OCI-LY1 (cell line): ENCODE results near the gene PTPDC1.

ENCODE experiments used
- CTCF ChIP-seq: fragments of 200-600 bp; sonication (generic), shearing (Covaris generic); IDR thresholded peaks from 2 replicates; pipeline ENCODE4 v1.5.1; 2017; ENCODE audit warnings: mild to moderate bottlenecking, antibody characterized with exemption, low read length, moderate library complexity, mixed read lengths
- EZH2 ChIP-seq: fragments of 200-600 bp; sonication (generic), shearing (Covaris generic); IDR thresholded peaks from 2 replicates; pipeline ENCODE4 v1.8.0; 2017; ENCODE audit warnings: borderline replicate concordance, mixed run types, mild to moderate bottlenecking, antibody characterized with exemption, low read length, moderate library complexity, mixed read lengths

GRCh38 chr9:94083384-94083783 lies 880 bp upstream of the PTPDC1 start:
- TF ChIP-seq EZH2, result no peak
- TF ChIP-seq CTCF, result no peak
